Measurements from ENCODE around the gene CHDH. TPM values are rescaled to one million over a fixed set of nuclear protein-coding genes. Genes with fewer than 3 reads are reported as not detected.

Gene CHDH
- total RNA-seq, 1 donor from 2014 or later, result 11.0 TPM

DNA sequence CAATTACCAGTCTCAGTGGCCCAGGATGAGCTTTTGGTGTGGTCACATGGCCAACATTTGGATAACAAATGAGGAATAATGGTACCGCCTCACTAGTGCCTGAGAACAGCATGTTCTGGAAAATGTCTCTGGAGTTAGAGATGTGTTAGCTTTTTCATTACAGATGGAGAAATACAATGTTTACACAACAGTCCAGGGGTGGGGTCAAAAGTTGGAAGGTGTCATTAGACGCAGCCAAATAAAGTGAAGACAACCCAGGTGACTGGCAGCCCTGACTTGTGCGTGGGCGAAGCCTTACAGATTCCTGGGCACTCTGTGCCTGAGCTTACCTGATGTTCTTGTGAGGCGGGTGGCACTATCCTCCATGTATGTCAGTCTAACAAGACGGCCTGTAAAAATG, 13.0 kb upstream of the CHDH start:
- ATAC-seq (peak; percentile 20), DNase-seq (ENCODE audit: missing footprints) (no peak)
- intact Hi-C loops (cut with DNase I), result no loop called here

DNA sequence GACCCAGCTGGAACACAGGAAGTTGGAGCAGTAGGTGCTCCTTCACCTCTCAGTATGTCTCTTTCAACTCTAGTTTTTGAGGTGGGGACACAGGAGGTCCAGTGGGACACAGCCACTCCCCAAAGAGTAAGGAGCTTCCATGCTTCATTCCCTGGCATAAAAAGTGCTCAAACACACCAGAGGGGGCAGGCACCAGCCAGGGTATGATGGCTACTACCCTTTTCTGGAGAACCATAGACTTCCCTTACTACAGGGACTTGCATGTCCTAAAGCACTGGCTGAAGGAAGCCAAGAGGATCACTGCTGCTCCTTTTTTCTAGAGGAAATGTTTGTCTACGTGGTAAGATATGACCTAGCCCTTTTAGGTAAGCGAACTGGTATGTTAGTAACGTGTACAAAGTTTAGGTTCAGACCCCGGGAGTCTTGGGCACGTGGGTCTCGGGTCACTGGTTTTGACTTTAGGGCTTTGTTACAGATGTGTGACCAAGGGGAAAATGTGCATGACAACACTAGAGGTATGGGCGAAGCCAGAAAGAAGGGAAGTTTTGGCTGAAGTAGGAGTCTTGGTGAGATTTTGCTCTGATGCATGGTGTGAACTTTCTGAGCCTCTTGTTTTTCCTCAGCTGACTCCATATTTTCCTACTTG, 12.0 kb upstream of the CHDH start:
- DNase-seq (ENCODE audit: missing footprints) (no peak), ATAC-seq (no peak)
- intact Hi-C loops (cut with DNase I), result no loop called here

DNA sequence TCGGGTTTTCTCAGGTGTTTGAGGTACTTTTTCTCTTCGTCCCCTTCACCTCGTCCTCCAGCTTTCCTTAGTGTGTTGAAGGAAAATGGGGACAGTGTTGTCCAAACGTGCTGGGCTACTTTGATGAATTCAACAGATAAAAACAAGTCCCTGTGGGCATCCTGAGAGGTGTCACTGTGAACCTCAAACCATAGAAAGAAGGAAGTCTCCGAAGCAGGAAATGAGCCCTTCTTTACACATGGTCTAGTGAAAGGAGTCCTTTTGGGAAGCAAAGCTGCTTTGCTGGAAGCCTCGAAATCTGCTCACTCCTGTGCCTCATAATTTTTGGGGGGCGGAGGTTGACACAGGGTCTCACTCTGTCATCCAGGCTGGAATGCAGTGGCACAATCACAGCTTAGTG, 10.7 kb upstream of the CHDH start:
- intact Hi-C loops (cut with DNase I), result no loop called here
- DNase-seq (ENCODE audit: missing footprints), result no peak
- ATAC-seq, result no peak

DNA sequence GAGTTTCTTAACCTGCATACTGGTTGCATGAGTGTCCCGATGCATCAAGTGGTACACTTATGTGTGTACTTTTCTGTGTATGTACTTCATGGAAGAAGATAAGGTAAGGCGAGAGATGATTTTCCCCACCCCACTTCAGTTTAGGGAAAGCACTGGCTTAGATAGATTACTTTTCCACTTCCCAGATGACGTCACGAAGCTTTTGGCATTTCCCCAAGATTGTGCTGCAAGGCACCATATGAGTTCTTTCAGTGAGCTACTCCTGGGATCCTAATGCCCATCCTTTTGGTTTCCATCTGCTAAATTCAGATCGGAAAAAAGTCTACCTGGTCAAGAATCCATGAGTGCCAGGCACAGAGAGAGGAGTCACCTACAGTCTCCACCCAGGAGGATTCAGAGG, 4.7 kb upstream of the CHDH start:
- ATAC-seq (no peak), DNase-seq (ENCODE audit: missing footprints) (no peak)
- intact Hi-C loops (cut with DNase I), result no loop called here

DNA sequence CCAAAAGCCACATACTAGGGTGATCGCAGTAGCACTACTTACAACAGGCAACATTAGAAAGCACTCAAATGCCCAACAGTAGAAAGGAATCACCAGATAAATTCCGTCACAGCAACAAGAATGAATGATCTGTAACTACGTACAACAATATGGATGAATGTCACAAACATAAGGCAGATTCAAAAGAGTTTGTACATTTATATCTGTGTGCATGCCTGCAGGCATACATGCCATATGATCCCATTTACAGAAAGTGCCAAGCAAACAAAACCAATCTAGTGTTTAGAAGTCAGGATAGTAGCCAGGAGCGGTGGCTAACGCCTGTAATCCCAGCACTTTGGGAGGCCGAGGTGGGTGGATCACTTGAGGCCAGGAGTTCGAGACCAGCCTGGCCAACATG, 3.7 kb upstream of the CHDH start:
- ATAC-seq, result no peak
- no peak for DNase-seq (ENCODE audit: missing footprints)
- intact Hi-C loops (cut with DNase I), result loop anchor here (5.0 kb wide), 1 partner anchor 118 kb away; no protein-coding TSS in a partner anchor

DNA sequence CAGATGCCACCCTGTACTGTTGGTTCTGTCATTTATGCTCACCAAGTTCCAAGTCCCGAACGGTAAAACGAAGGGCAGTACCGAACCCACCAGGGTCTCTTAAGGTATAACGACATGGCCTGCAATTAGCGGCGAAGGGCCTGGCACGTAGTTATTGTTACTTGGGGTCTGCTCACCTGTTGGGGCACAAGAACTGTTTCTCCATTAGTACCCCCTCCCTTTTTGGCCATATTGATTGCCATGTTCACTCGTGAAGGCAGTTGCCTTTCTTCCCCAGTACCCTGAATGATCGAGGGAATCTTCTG, 584 bp upstream of the CHDH start:
- DNase-seq (ENCODE audit: missing footprints) (no peak), ATAC-seq (no peak)
- intact Hi-C loops (cut with DNase I), result loop anchor here (5.0 kb wide), 1 partner anchor 115 kb away; no protein-coding TSS in a partner anchor

DNA sequence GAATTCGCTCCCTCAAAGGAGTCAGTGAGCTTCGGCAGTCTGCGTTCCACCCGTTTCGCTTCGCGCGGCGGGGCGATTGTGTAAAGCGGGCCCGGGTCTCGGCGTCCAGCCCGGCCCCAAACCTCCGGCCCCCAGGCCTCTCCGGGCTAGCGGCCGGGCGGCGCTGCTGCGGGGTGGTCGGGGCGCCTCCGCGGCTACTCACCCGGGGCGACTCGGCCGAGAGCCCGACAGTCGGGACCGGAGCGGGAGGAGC, 412 bp downstream of the CHDH start:
- DNase-seq (ENCODE audit: missing footprints) (no peak), ATAC-seq (peak; percentile 2)
- intact Hi-C loops (cut with DNase I), result loop anchor here (2.0 to 5.0 kb wide), 2 partner anchors 31 to 114 kb away; no protein-coding TSS in a partner anchor

DNA sequence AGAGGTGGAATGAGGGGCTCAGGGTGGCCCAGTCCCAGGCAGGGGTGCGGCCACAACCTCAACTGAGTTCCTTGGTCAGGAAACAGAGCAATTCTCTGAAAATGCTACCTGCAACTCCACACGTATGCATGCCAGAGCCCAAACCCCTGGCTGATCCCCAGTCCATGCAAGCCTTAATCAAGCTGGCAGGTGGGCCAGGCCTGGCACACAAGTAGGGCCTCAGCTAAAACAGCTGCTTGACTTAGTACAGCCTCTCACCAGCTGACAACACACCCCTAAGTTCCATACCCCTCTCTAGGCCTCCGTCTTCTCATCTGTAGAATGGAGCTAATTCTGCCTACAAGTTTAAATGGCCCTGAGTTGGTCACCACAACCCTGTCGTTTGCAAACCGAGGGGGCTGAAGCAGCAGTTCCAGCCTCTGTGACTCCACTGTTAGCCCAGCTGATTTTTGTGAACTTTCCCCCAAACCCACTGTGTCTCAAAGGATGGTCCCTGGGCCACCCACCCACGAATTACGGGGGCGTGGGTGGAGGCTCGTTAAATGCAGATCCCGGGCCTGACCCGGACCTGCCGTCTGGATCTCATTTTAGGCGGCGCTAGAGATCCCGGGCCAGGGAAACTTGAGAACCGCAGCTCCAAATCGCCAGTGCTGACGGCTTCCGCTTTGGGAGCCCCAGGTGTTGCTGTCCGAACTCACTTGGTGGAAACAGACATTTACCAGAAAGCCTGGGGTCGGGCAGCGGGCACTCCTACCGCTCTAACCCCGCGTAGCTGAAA, 927 bp downstream of the CHDH start:
- peak; percentile 78 for DNase-seq (ENCODE audit: missing footprints)
- peak; percentile 58 for ATAC-seq
- intact Hi-C loops (cut with DNase I), result loop anchor here (2.0 to 5.0 kb wide), 2 partner anchors 30 to 113 kb away; no protein-coding TSS in a partner anchor

DNA sequence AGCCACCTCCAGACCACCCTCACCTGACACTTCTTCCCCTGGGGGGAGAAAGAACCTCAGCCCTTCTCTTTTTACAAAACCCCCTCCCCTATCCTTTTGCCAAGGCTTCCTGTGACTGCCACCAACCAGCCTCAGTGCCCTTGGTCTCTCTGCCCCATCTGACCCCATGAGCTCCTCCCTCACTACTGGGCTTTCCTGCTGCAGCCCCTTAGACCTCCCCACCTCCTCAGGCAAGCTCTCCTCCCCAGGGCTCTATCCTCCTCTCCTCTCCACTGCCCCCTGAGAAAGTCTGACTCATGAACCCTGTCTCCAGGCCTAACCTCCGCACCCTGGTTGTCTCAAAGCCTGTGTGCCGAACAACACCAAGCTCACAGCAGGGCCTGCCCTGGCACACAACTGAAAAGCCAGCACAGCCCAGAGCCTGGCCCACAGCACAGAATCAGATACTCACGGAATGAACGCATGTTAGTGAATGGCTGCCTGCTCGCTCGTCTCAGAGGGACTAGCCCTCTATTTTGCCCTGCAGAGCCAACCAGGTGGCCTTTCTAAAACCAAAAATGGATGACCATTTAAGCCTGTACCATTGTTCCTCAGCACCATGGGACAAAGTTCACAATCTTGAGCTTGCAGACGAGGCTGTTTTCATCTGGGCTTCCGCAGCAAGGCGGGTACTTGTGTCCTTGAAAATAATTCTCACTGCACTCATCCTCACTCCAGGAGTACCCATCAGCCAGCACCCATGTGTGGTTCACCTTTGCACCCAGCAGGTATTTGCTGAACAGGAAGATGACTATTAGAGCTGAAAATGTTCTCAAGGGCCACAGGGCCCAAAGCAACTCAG, 1.7 kb downstream of the CHDH start:
- ATAC-seq (no peak), DNase-seq (ENCODE audit: missing footprints) (no peak)
- intact Hi-C loops (cut with DNase I), result loop anchor here (2.0 to 5.0 kb wide), 3 partner anchors 30 to 127 kb away; no protein-coding TSS in a partner anchor

DNA sequence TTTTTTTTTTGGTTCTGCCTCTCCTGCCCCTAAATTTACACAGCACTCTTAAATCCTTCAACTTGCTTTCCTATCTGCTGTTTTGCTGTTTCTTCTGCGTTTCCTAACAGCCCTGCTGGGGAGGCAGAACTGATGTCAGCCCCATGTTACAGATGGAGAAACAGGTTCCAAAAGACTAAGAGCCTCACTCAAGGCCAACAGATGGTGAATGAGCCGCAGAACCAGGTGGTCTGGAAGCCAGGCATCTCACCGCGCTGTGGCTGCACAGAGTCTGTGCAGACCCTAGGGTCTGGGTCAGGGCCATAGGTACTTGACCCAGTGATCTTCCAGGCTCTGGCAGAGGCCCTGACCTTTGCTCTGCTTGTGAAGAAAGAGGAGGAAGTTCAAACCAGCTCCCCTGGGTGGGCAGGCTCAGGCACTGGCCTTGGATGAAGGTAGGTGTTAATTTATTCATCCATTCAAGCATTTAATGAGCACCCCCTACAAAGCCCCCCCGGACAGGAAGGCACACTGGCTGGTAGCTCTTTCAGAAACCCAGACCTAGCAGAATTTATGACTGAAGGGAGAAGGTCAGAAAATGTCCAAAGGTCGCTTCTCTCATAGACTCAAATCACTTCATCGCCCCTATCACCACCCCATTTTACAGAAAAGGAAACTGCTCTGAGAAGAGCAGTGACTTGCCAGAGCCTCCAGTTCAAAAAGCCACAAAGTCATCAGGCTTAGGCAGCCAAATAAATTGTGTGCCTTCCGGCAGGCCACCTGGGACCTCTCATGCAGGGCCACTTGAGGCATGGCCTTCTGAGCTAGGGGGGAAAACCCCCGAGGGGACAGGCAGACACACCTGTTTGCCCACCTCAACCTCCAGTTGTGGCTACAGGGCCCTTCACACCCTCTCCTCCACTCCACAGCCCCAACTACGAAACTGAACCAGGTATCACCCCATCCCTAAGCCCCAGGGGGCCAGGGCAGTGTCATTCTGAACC, 2.7 kb downstream of the CHDH start:
- DNase-seq (ENCODE audit: missing footprints) (no peak), ATAC-seq (no peak)
- intact Hi-C loops (cut with DNase I), result loop anchor here (2.0 to 5.0 kb wide), 2 partner anchors 29 to 126 kb away; no protein-coding TSS in a partner anchor

DNA sequence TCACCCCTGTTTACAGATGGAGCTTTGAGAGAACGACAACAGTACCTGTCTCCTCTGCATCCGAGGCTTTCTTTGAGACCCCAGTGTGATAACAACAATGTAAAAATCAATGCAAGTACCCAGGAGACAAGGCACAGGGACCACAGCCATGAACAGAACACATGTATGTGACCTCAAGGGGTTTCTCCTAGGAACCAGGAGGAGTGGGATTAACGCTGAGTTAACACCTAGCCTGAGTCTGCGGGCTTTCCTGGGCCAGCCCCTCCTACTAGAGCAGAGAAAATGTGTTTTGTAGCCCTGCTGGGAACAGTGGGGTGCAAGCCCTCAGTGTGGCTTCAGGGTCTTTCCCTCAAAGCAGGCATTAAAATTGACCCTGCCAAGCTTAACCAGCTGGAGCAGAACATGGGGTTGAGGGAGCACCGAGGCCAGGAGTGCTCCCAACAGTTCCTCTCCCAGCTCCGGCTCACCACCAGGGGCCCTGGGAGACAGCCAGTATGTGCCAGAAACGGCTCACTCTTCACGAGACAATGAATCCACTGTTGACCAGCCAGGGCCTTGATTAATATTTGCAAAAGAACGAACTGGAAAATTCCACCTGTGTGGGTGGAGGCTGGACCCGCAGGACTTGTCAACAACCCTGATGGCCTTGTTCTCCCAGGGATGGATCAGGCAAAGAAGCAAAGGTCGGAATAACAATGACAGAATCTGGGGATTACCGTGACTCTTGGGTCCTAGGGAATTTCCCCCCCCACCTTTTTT, 3.6 kb downstream of the CHDH start:
- DNase-seq (ENCODE audit: missing footprints) (no peak), ATAC-seq (peak; percentile 30)
- intact Hi-C loops (cut with DNase I), result loop anchor here (5.0 kb wide), 1 partner anchor 125 kb away; no protein-coding TSS in a partner anchor

DNA sequence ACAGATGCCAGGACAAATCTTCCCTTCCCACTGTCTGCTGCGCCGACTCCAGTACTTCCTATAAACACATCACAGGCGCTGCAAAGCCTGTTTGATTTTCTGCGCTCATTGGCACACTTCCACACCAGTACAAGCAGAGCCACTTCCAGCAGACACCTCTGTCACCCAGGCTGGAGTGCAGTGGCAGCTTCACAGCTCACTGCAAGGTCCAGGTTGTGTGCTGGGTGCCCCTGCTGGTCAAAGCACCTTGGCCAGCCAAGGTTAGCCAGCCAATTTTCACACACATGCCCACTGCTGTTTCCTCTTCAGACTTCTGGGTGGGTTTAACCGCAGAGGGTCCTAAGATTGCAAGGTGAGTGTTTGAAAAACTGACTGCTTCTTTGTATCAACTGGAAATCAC, 4.9 kb downstream of the CHDH start:
- intact Hi-C loops (cut with DNase I), result loop anchor here (5.0 kb wide), 1 partner anchor 124 kb away; no protein-coding TSS in a partner anchor
- DNase-seq (ENCODE audit: missing footprints) (no peak), ATAC-seq (no peak)

DNA sequence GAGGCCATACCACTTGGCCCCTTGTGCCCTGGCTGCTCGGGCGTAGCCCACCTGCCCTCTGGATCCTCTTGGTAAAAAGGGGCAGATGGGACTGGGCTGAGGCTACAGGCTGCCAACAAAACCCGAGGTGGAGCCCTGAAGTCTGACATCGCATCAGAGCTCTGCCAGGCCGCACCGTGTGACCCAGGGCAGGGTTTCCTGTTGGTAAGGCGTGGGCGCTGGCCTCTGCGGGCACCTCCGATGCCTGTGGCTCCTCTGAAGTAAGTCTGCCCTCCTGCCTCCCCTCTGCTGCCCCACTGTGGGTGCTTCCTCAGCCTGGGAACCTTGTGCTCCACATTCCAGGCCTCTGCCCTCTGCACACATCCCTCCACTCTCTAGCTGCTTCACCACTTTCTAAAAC, 8.9 kb downstream of the CHDH start:
- intact Hi-C loops (cut with DNase I), result no loop called here
- no peak for DNase-seq (ENCODE audit: missing footprints)
- ATAC-seq, result no peak

DNA sequence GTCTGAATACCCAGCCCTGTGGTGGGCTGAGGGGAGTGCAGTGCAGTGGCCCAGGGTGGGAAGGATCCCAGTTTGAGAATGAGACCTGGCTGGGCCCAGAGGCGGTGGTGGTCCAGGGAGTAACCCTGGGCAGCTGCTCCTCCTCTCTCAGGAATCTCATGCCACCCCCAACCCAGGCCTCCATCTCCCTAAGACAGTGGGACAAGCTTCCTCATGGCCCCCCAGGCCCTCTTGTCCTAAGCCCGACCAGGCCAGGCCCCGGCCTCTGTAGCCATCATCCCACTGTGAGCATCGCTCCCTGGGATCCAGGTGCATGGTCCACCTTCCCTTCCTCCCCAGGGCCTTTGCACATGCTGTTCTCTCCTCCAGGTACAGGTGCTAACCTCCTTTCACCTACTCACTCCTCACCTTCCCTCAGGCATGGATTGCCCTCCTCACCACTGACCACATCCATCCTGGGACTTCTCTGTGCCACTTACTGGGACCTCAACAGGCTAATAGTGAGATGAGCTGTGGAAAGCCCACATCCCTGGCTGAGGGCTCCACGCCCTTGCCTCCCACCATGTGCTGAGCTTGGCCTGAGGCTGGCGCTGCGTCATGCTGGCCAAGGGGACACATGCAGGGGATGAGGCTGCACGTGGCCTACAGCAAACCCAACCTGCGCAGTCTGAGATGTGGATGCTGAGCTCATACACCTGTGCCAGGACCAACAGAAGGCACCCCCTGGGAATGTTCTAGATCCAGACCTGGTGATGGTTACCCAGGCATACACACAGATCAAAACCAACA, 9.9 kb downstream of the CHDH start:
- no peak for DNase-seq (ENCODE audit: missing footprints)
- intact Hi-C loops (cut with DNase I), result no loop called here

DNA sequence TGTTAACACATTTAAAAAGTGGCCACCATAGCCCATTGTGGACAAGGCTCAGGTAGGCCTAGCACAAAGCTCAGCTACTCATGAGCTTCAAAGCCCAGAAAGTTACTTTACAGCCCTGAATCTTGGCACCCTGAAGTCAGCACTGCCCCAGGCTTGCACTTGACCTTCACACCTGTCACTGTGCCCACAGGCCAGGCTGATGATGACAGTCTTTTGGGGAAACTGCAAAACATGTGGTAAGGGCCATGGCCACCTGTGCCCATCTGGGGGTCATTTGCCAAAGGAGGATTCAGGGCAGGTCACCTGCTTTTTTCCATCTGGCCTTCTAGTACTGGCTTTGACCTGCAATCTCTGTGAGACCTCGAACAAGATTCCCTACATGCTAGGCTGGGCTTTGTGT, 11.0 kb downstream of the CHDH start:
- DNase-seq (ENCODE audit: missing footprints) (no peak), ATAC-seq (no peak)
- intact Hi-C loops (cut with DNase I), result no loop called here

More for the DNA sequence above, 9.9 kb downstream of the CHDH start:
- ATAC-seq, result no peak

DNA sequence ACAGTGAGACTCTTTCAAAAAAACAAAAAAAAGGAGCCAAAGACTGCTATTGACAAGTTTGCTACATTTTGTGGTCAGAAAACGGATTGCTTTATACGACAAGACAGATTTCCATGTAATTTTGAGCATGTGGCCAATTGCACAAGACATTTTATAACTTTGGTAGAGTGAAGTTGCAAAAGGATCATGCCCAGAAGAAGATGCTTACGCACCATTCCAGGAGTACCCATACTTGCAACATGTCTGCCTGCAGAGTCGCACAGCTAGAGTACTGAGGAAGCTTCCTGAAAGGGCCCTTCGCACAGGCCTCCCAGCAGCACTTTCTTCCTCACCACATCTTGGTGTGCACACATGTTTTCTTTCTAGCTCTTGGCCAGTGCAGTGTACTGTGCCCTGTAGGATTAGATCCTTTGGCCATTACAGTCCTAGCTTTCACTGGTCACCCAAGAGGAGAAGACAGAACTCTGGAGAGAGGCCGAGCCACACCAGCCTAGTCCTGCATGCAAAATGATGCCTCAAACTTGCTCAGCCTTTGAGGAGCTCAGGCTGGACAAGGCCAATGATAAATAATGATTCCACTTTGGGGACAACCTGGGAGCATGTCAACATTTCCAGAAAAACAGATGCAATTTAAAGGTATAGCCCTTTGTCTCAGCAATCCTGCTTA, 11.7 kb downstream of the CHDH start:
- ATAC-seq, result no peak
- intact Hi-C loops (cut with DNase I), result no loop called here
- no peak for DNase-seq (ENCODE audit: missing footprints)

DNA sequence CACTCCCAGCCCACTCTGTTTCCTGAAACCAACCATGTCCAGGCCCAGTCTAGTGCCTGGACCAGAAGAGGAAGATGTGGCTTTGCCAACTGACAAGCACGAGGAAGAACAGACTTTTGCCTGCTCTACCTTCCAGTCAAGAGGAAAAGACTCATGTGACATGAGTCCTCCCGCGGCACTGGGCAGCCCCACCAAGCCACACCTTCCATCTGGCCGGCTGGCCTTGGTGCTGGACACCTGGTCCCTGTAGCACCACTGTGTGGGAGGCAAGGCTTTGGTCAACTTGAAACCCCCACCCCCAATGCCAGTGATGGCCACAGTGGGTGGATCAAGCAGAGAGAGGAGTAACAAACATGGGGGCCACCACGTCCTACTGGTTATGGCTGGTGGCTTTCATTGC, 12.5 kb downstream of the CHDH start:
- no peak for DNase-seq (ENCODE audit: missing footprints)
- intact Hi-C loops (cut with DNase I), result no loop called here
- no peak for ATAC-seq
